Kidney epithelial cell (primary cell): ENCODE data around the gene PPM1B. TPM values are rescaled to one million over a fixed set of nuclear protein-coding genes. Genes with fewer than 3 reads are reported as not detected.

Experiments
- DNase-seq: peaks from one replicate; pipeline ENCODE4 v3.0.0-alpha.2; 2010; ENCODE audit warnings: low read depth
- H3K27me3 ChIP-seq: 2 replicates; pipeline ENCODE4 v1.6.0; 2011; ENCODE audit warnings: low read length; ENCODE audit not compliant: control insufficient read depth, insufficient read depth
- H3K36me3 ChIP-seq: 2 replicates; pipeline ENCODE4 v1.5.1; 2011; ENCODE audit warnings: low read length; ENCODE audit not compliant: control insufficient read depth, insufficient read depth
- H3K4me3 ChIP-seq: 2 replicates; pipeline ENCODE4 v1.5.1; 2011; ENCODE audit warnings: low read depth, mild to moderate bottlenecking, control low read depth, low read length
- total RNA-seq: library from RNA; depleted of rRNA; stranded (reverse); fragments of >200 nt; gene quantifications from 2 replicates; pipeline ENCODE4 v1.2.3, GENCODE V29; 2015
- TF ChIP-seq, protein P1 (sequence below): IDR thresholded peaks from 2 replicates; pipeline ENCODE4 v1.5.1; 2011; ENCODE audit warnings: mild to moderate bottlenecking, moderate library complexity, low read length, control low read depth, inconsistent platforms; ENCODE audit not compliant: insufficient read depth, poor library complexity, severe bottlenecking

PPM1B gene
- 22.7 TPM in 2 replicates for total RNA-seq

GRCh38 chr2:44168681-44169154 is at the start of gene PPM1B:
PPM1B (plus strand) TSS chr2:44168875; CDS start chr2:44201200, 32,325 bp downstream.
- Histone ChIP-seq H3K4me3 (peak within 1 kb of the TSS; percentile 93), H3K36me3 (no peaks in the 10 kb centered on the region), H3K27me3 (no peaks in the 10 kb centered on the region)
- TF ChIP-seq, protein P1, sequence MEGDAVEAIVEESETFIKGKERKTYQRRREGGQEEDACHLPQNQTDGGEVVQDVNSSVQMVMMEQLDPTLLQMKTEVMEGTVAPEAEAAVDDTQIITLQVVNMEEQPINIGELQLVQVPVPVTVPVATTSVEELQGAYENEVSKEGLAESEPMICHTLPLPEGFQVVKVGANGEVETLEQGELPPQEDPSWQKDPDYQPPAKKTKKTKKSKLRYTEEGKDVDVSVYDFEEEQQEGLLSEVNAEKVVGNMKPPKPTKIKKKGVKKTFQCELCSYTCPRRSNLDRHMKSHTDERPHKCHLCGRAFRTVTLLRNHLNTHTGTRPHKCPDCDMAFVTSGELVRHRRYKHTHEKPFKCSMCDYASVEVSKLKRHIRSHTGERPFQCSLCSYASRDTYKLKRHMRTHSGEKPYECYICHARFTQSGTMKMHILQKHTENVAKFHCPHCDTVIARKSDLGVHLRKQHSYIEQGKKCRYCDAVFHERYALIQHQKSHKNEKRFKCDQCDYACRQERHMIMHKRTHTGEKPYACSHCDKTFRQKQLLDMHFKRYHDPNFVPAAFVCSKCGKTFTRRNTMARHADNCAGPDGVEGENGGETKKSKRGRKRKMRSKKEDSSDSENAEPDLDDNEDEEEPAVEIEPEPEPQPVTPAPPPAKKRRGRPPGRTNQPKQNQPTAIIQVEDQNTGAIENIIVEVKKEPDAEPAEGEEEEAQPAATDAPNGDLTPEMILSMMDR = no peak
- DNase-seq = no peak

GRCh38 chr2:44119878-44120277 is 48.8 kb upstream of the PPM1B start:
- Histone ChIP-seq H3K4me3 (no peak overlapping the region), H3K36me3 (no peaks in the 10 kb centered on the region), H3K27me3 (no peaks in the 10 kb centered on the region)
- TF ChIP-seq, protein P1 = no peak
- no peak for DNase-seq

- TF ChIP-seq, protein P1 = no peak
- H3K27me3 ChIP-seq = no peaks in the 10 kb centered on the region
- H3K4me3 ChIP-seq = no peak overlapping the region
- no peaks in the 10 kb centered on the region for H3K36me3 ChIP-seq
- DNase-seq = peak; percentile 32
These were observed 48.2 kb upstream of the PPM1B start for GRCh38 chr2:44120428-44120827.

DNA sequence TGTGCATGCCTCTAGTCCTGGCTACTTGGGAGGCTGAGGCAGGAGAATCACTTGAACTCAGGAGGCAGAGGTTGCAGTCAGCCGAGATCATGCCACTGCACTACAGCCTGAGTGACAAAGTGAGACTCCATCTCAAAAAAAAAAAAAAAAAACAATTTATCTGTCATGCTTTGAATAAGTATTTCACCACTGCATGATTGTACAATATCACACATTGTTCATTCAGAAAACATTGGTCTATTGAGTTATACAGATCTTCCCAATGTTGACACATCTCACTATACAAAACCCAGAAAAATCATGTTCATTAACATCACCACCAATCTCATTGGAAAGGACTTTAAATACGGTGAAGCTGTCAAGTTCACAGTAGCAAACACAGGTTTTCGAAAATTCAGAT is 46.8 kb upstream of the PPM1B start:
- Histone ChIP-seq H3K27me3 (no peaks in the 10 kb centered on the region), H3K4me3 (no peak overlapping the region), H3K36me3 (no peaks in the 10 kb centered on the region)
- DNase-seq = no peak
- TF ChIP-seq, protein P1 = no peak

- TF ChIP-seq, protein P1 = no peak
- H3K4me3 ChIP-seq = no peak overlapping the region
- no peak for DNase-seq
- no peaks in the 10 kb centered on the region for H3K27me3 ChIP-seq
- no peaks in the 10 kb centered on the region for H3K36me3 ChIP-seq
These were observed 44.2 kb upstream of the PPM1B start for GRCh38 chr2:44124500-44124899.

DNA sequence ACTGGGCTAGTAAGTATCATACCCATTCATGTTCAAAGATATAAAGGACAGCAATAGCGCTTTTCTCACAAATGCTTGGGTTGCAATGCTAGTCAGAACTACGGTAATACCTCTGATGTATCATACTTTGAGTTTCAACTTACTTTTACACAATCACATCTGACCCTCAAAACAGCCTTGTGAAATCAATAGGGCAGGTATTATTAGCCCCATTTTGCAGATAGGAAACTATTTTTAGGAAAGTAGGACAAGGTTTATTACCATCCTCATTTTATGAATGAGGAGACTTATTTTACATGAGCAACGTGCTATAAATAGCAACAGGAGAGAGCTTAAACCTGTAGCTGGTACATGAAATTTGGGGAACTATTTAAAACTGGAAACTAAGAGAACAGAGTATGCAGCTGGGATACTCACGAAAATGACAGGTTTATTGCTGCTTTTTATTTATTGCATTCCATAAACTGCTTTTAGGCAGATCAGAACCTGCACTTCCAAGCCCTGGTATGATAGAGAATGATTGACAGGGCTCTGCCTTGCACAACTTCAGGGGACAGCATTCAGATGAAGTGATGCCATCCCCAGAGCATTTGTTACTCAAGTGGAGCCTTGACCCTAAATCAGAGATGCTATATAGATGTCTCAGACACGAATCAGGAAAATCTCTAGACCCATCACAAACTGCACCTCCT is 42.4 kb upstream of the PPM1B start:
- DNase-seq = no peak
- Histone ChIP-seq H3K27me3 (no peaks in the 10 kb centered on the region), H3K36me3 (no peaks in the 10 kb centered on the region), H3K4me3 (no peak overlapping the region)
- TF ChIP-seq, protein P1 = no peak
